ENCODE measurements around the gene PHLDB2. TPM values are rescaled to one million over a fixed set of nuclear protein-coding genes. Genes with fewer than 3 reads are reported as not detected.
"Not testable (repeated sequence)": the region's sequence is repeated elsewhere in the genome, so short reads cannot be mapped to it uniquely, and the experiment has no call there.

The PHLDB2 gene
- total RNA-seq, result 2.4 and 3.7 TPM in 2 replicates

GRCh38 chr3:111859061-111859973 lies at the start of gene PHLDB2:
Gene PHLDB2, plus strand, starts transcription at chr3:111859265. Its CDS starts 24,813 bp downstream, at chr3:111884078.
- intact Hi-C loops (cut with micrococcal nuclease), result loop anchor here (5.0 kb wide), 1 partner anchor 787 kb away; the partner anchor contains the start of gene NECTIN3

- intact Hi-C loops (cut with micrococcal nuclease), result no loop called here
Measured at GRCh38 chr3:111810909-111811308, 48.2 kb upstream of the PHLDB2 start.

GRCh38 chr3:111811811-111812210 lies 47.3 kb upstream of the PHLDB2 start:
- intact Hi-C loops (cut with micrococcal nuclease), result no loop called here

- intact Hi-C loops (cut with micrococcal nuclease), result no loop called here
Measured at GRCh38 chr3:111812701-111813100, 46.4 kb upstream of the PHLDB2 start.

GRCh38 chr3:111813441-111813840 lies 45.6 kb upstream of the PHLDB2 start:
- intact Hi-C loops (cut with micrococcal nuclease), result no loop called here

GRCh38 chr3:111813979-111814378 lies 45.1 kb upstream of the PHLDB2 start:
- intact Hi-C loops (cut with micrococcal nuclease), result no loop called here

- intact Hi-C loops (cut with micrococcal nuclease), result not testable (repeated sequence)
Measured at GRCh38 chr3:111816771-111817170, 42.3 kb upstream of the PHLDB2 start.

- intact Hi-C loops (cut with micrococcal nuclease), result no loop called here
Measured at GRCh38 chr3:111819927-111820326, 39.1 kb upstream of the PHLDB2 start.

GRCh38 chr3:111820651-111821050 lies 38.4 kb upstream of the PHLDB2 start:
- intact Hi-C loops (cut with micrococcal nuclease), result no loop called here

- intact Hi-C loops (cut with micrococcal nuclease), result no loop called here
Measured at GRCh38 chr3:111821891-111822290, 37.2 kb upstream of the PHLDB2 start.

GRCh38 chr3:111822804-111823203 lies 36.3 kb upstream of the PHLDB2 start:
- intact Hi-C loops (cut with micrococcal nuclease), result no loop called here

GRCh38 chr3:111823341-111823855 lies 35.7 kb upstream of the PHLDB2 start:
- intact Hi-C loops (cut with micrococcal nuclease), result no loop called here

GRCh38 chr3:111824351-111824750 lies 34.7 kb upstream of the PHLDB2 start:
- intact Hi-C loops (cut with micrococcal nuclease), result no loop called here

GRCh38 chr3:111827871-111828270 lies 31.2 kb upstream of the PHLDB2 start:
- intact Hi-C loops (cut with micrococcal nuclease), result no loop called here

GRCh38 chr3:111828530-111828929 lies 30.5 kb upstream of the PHLDB2 start:
- intact Hi-C loops (cut with micrococcal nuclease), result no loop called here

- intact Hi-C loops (cut with micrococcal nuclease), result no loop called here
Measured at GRCh38 chr3:111829023-111829422, 30.0 kb upstream of the PHLDB2 start.

- intact Hi-C loops (cut with micrococcal nuclease), result no loop called here
Measured at GRCh38 chr3:111831840-111832239, 27.2 kb upstream of the PHLDB2 start.

- intact Hi-C loops (cut with micrococcal nuclease), result no loop called here
Measured at GRCh38 chr3:111837112-111837511, 22.0 kb upstream of the PHLDB2 start.

GRCh38 chr3:111838133-111838532 lies 20.9 kb upstream of the PHLDB2 start:
- intact Hi-C loops (cut with micrococcal nuclease), result no loop called here

- intact Hi-C loops (cut with micrococcal nuclease), result no loop called here
Measured at GRCh38 chr3:111846039-111846438, 13.0 kb upstream of the PHLDB2 start.

- intact Hi-C loops (cut with micrococcal nuclease), result no loop called here
Measured at GRCh38 chr3:111846717-111847116, 12.3 kb upstream of the PHLDB2 start.

GRCh38 chr3:111848283-111848682 lies 10.8 kb upstream of the PHLDB2 start:
- intact Hi-C loops (cut with micrococcal nuclease), result no loop called here

GRCh38 chr3:111848778-111849177 lies 10.3 kb upstream of the PHLDB2 start:
- intact Hi-C loops (cut with micrococcal nuclease), result no loop called here

Data from T-helper 2 cell treated with Interferon-gamma antibody and Interleukin-4, amounts not matched to agents 100 ng/mL and 5 ng/mL, for 36 hours (primary cell).